Activated naive CD8-positive, alpha-beta T cell treated with anti-CD3 and anti-CD28 coated beads, Interleukin-2, amount 50 U/mL, for 16 hours (primary cell): ENCODE measurements around the gene KHK.
"Not testable (repeated sequence)": the region's sequence is repeated elsewhere in the genome, so short reads cannot be mapped to it uniquely, and the experiment has no call there.

ENCODE experiments used
- DNase-seq: peaks from one replicate; pipeline ENCODE4 v3.0.0-alpha.2; 2020; ENCODE audit warnings: low read depth, low spot score

The KHK gene

DNA sequence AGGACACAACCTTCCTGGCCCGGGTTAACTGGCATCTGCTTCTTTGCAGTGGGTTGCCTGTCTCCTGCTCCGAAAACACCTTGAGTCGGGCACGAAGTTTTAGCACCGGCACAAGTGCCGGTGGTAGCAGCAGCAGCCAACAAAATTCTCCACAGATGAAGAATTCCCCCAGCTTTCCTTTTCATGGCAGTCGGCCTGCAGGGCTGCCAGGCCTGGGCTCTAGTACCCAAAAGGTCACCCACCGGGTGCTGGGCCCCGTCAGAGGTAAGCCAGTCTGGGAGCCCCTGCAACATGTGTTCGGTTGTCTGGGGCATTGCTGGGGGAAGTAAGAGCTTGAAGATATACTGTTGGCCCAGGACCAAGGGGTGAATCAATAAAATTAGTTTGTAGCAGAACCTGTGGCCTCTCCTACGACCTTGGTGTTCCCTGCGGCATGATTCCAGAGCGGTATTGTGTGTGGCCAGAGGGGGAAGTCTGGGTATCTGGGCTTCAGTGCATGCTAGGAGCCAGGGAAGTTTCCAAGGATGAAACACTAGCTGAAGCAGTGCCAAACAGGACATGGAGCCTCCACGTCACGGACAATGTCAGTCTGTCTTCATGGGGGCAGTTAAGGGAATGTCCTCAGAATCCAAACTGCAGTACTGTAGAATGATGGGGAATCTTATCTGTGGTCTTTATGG lies 27.3 kb upstream of the KHK start:
- DNase-seq: no peak

DNA sequence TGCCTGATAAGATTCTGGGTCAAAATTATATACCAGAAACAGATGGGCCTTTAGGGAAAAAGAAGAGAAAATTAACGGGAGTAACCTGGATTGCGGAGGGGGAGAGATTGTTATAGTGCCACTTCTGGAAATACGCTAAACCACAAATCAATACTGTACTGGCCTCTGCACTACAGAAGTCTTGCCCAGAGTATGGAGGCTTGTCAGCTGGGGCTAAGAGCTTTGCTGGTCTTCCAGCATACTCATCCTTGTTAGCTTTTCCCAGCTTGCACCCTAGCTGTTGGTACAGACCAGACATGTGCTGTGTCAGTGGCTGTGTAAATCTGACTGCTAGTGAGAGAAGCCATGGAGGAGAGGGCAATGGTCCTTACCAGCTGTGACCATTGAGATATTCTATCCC lies 26.2 kb upstream of the KHK start:
- DNase-seq: no peak

DNA sequence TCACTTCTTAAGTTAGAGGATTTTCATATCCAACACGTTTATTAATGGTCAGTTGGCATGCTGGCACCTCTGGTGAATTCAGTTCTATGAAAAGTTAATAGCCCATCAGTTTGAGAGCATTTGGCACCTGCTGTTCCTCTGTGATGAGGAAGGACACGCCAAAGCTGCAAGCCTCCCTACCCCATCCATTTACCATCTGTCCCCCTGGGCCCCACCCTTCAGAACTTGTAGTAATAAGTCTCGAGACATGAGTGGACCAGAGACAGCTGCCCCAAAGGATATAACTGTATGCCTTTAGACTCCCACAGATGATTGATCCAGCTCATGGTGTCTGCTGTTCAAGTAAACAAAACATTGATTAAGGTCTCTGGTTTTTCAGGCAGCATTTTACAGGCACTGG lies 21.4 kb upstream of the KHK start:
- DNase-seq: no peak

DNA sequence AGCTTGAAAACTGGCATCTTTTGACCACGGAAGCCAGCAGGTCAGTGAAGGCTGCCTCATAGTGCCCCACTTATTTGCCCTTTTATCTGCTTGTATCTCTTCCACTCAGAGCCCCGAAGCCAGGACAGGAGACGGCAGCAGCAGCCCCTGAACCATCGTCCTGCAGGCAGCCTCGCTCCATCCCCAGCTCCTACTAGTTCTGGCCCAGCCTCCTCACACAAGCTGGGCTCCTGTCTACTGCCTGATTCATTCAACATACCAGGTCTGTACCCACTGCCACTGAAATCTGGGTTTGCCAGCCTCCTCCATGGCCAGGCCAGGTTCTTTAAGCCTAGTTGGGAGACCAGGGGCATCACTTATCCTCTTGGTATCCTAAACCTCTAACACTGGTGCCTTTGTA lies 19.2 kb upstream of the KHK start:
- DNase-seq: no peak

DNA sequence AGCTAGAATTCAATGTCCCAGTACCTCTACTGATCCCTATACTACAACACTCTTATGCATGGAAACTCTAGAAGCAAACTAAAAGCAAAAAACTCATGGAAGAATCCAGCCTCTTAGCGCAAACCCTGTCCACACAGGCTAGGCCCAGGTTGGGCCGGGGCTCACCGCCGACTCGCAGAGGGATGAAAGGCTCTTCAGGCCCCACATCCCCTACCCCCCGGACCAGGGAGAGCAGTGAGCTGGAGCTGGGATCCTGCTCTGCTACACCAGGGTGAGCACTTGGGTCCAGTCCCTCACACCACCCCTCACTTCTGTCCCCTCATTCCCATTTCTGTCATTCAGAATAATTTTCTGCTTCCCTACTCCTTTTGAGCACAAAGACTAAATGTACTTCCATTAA lies 17.1 kb upstream of the KHK start:
- no peak for DNase-seq

DNA sequence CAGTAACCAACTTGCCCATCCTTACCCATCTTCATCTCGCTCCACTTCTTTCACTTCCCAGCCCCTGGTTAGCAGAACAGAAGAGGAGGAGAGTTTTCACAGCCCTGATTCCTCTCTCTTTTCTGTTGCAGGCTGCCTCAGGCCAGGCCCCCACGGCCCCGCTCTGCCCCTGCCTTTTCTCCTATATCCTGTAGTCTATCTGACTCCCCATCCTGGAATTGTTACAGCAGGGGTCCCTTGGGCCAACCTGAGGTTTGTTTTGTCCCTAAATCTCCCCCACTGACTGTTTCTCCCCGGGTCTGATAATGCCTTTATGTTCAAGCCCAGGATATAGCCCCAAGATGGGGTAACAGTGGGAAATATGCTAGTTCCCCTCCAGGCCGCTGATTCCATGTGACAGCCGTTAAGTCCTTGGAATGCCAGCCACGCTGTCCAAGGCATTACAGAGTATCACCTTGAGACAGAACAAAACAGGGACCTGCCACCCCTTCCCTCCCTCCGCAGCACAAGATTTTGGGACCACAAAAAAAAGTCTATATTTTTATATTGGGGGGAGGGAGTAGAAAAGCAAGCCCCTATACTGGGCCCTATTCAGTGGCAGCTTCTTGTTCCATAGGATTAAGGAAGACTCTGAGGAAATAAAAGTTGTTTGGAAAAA lies 16.5 kb upstream of the KHK start:
- no peak for DNase-seq

DNA sequence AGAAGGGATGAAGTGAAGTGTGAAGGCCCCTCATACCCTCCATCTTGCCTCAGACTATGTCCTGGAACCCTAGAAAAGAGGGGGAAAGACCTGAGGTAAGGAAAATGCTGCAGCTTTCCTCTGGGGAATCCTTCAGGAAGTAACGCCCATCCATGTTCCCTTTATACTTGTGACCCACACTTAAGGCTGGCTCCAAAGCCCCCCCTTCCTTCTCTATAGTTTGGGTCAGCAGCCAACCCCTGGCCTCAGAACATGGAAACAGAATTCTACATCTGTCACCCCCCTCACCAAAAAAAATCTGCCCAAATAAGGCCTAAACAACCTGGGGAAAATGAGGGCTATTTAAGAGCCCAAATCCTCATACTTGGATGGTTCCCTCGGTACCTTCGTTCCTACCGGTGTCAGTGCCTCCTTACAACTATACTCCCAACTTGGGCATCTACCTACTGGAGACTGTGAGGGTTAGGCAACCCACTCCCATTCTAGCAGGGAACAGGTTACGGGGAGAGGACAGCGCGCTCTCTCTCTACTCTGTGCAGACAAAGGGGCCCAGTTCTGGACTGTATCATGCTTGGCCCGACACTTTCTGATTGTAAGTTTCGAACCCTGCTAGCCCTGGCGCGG lies 15.8 kb upstream of the KHK start:
- DNase-seq: no peak

DNA sequence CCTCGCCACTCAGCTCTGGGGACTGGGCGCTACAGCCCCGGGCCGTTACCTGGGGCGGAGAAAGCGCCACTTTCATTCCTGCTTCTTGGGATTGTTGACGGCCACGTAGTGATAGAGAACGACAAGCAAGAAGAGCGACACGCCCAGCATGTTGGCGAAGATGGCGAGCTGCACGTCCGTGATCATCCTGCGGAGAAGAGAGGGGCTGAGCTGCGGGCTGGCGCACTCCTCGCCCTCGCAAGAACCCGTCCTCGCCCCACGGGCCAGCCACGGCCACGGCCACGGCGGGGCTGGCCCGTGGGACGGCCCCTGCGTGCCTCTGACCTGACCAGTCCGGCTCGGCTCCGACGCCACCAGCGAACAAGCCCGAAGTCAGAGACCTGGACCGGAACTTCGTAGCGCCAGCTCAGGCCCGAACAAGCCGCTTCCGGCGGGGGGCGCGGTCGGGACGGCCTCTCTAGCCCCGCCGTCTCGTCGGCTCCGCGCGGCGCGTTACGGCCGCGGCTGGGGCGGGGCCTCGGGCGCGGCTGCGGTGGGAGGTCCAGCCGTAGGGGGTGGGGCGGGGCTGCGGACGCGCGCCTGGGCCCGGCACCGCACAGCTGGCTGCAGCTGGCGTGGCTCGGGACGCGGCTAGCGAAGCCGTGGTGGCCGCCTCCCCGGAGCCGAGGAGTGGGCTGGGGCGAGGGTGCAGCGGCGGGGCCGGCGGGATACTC lies 15.1 kb upstream of the KHK start, which contains the start of gene OST4:
TSS of gene OST4 (minus strand) at position 378 of the 713 bp plus-strand sequence.
- peak; percentile 77 for DNase-seq

DNA sequence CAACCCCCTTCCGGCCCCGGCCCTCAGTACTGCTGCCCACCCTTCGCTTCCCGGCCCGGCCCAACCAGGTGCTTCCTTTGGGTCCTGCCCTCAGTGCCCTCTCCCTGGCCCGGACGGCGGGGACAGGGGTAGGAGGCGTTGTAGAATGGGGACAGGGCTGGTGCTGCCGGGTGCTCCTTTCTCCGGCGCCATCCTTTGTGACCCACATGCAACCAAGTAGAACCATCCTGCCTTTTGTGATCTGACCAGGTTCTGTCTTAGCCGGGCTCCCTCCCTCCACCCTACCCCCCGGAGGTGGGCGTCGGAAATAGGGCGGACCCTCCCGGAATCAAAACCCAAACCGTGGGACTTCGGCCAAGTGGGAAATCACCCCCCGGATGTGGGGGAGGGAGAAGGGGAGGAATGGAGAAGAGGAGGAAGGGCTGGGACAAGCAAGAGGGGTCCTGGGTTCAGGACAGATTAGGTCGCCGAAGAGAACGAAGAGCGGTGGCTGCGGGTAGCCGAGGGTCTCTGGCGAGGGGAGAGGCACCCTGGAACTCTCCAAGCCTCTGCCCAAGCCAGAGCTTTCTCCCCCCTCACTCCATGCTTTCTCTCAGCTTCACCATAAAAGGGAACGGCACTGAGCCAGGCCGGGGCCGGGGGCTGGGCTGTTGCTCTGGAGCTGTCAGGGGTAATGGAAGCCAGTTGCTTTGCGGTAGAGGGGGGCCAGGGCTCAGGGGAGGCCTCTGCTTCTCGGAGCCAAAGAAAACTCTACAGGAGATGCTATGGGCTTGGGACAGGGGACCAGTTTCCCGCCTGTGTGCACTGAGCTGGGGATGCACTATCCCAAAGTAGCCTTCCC lies 14.4 kb upstream of the KHK start:
- DNase-seq: no peak

DNA sequence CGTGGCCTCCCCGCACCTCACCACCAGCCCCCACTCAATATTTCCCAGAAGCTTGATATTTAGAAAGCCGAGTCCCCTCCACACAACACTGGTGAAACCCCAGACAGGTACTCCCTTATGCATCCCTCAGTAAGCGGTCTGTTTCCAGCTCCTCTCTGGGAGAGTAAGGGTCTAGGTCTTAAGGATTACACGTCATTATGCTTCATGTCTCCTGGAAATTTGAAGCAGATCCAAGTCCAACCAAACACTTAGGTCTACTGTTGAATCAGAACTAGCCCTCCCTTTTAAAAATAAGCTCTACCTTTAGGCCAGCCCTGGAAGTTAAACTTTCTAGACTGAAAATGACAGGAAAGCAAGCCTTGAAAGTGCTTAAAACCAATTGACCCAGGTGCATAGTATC lies 13.7 kb upstream of the KHK start:
- DNase-seq: no peak

DNA sequence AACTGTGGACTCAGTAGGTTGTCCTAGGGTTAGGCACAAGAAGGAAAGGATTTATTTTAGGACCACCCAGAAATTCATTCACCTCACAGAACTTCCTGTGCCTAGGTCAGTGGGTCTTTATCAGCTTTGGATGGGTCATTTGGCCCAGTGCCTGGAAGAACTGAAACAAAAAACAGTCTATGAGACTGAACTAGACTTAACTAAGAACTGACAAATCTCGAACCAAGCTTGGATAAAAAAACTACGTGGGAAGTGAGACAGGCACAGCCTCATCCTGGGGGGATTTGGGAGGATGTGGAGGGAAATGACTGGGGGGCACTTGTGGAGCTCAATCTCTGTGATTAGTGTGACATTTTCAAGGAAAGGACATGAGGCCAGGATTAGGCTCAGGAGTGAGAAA lies 12.8 kb upstream of the KHK start:
- no peak for DNase-seq

DNA sequence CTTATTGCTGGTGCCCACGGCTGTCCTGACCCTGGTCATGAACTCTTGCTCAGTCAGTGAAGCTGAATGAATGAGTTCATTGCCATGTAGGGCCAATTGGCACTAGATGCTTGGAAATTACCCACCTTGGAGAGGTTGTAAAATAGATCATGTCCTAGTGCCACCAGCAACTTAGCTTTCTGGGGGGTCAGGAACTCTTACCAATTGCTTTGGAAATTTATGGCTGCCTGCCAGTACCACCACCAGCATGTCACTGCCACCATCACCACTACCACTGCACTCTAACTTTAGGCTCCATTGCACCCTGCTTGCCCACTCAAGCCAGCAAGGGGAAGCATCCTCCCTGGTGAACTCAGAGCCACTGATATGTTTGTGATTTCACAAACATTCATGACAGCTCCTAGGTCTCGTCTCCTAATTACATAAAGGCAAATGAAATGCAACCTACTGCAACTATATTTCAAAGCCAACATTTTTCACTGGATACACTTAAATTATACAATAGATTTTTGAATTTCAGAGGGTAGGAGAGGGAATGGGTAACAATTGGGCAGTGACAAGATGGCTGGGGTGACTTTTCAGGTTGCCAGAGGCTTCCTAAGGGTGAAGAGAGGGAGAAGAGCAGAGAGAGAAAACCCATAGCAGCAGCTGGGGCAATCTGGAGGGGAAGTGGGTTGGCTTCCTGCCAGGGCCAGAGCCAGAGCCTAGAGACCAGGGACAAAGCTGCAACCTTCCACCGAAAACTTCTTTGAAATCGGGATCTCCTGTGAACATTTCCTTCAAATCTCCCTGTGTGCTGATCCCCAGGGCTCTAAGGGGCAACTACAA lies 11.6 kb upstream of the KHK start:
- no peak for DNase-seq

DNA sequence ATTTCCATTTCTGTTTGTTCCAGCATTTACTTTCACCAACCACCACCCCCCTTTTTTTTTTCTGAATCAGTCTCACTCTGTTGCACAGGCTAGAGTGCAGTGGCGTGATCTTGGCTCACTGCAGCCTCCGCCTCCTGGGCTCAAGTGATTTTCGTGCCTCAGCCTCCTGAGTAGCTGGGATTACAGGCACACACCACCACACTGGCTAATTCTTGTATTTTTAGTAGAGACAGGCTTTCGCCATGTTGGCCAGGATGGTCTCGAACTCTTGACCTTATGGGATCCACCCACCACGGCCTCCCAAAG lies 11.1 kb upstream of the KHK start:
- DNase-seq: not testable (repeated sequence)

DNA sequence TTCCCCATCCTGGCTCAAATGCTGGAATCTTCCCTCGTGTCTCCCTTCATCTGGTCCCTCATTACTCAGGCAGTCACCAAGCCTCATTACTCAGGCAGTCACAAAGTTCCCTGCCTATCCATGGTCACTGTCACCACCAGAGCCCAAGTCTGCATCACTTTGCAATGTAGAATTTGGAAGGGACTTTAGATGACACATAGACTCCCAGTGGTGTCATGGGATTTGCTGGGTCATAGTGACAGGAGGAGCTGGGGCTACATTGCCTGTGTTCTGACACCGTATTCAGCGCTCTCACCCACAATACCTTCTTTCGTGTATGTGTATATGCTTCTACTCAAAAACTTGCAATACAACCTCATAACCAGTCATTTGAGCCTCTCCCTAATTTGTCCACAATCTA lies 10.2 kb upstream of the KHK start:
- no peak for DNase-seq

DNA sequence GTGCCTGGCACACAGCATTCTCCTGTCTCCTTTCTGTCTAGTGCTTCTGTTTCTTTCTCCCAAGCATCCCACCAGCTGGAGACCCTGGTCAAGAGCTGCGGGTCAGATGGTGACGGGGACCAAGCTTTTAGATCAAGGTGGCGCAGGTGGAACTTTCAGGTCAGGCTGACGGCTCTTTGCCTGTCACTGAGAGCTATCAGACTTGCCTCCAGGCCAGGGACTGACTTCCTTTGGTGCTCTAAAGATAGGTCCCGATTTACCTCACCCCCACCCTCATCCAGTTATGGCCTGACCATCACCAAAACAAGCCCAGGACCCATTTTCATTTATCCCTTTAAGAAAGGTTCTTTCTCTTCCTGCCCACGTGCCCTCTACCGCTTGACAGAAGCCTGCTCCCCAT lies 9.3 kb upstream of the KHK start:
- no peak for DNase-seq

DNA sequence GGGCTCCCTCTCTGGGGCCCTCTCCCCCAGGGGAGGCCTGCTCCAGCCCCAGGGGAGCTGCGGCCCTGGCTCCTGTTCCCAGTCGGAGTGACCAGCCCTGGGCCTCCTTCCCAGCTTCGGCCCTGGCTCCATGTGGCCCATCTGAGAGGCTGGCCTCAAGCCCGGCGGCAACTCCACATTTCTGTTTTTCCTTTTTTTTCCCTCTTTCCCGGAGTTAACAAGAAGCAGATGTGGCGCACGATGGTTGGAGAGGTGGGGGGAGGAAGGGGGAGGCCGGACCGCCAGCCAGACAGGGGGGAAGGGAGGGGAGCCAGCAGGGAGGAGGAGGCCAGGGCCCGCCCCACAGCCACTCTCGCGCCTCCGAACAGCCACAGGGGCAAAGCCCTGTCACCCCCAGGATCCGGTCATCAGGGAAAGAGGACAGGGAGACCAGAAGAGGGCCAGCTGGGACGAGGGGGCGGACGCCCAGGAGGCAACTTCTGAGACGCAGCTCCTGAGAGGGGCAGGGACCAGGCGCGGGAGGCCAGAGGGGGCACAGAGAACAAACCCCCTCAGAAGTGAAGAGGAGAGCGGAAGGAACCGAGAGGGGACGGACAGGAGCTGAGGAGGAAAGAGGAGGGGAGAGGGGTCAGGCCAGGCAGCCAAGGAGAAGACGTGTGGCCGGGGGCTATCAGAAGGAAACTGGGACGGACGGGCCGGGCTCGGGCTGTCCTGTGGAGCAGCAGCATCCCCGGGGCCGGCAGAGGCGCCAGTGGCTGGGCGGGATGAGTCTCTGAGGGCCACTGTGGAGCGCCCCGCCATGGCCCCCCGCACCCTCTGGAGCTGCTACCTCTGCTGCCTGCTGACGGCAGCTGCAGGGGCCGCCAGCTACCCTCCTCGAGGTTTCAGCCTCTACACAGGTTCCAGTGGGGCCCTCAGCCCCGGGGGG lies 8.0 kb upstream of the KHK start, which contains the start of gene EMILIN1:
TSS of gene EMILIN1 (plus strand) at position 349 of the 928 bp plus-strand sequence. CDS start at position 800, 451 bp downstream.
- DNase-seq: no peak

DNA sequence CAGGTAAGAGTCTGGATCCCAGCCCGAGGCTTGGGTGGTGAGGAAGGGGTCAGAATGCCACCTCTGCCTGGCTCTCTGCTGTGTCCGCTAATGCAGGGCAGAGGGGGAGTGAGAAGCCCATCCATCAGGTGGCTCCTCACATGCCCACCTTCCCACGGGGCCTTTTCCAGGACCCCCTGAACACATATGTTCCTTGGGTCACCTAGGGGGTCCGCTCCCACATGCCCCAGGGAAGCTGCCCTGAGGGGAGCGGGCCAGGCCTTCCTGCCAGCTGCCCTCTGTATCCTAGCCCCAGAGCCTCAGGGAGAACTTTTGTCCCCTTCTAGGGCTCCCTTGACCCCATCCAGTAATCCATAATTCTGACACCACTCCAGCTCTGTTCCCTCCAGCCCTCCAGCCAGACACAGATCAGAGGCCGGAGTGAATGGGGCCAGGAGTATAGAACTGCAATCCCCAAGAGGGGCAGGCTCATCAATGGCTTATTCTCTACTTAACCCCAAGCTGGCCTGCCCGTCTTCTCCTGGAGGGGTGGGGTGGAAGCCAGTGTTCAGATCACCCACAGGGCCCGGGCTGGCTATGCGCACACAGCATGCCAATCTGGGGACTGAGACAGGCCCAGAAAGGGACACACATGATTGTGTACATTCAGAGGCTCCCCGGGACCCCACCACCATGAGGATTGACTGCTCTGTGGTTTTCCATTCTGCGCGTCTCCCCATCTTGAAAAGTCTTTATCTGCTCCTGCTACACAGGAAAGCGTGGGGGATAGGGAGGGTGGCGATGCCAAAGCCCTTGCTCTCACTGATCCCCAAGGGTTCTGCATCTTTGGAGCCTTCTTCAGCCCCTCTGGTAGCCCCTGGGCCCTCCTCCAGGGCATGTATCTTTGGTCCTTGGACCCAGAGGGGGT lies 7.1 kb upstream of the KHK start:
- no peak for DNase-seq

DNA sequence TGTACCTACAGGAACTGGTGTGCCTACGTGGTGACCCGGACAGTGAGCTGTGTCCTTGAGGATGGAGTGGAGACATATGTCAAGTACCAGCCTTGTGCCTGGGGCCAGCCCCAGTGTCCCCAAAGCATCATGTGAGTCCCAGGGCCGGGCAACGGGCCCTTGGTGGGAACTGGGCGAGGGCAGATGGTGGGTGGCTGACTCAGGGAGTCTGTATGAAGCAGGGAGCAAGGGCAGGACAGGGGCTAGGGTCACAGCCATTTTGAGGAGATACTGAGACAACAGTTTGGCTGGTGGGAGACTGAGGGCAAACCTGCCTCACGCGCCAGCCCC lies 6.5 kb upstream of the KHK start:
- DNase-seq: no peak

DNA sequence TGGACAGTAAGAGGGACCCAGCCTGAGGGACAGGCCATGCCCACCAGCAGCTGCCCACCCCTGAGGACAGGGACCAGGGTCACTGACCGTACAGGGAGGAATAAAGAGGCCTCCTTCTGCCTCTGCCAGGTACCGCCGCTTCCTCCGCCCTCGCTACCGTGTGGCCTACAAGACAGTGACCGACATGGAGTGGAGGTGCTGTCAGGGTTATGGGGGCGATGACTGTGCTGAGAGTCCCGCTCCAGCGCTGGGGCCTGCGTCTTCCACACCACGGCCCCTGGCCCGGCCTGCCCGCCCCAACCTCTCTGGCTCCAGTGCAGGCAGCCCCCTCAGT lies 6.0 kb upstream of the KHK start:
- no peak for DNase-seq
